Astrocyte (in vitro differentiated cells and primary cell): ENCODE measurements around the gene ZNF543.

Source experiments
- EZH2 ChIP-seq: IDR thresholded peaks from 2 replicates; pipeline ENCODE4 v1.6.1; 2012; ENCODE audit warnings: mild to moderate bottlenecking, low read length, inconsistent platforms; ENCODE audit not compliant: insufficient read depth
- TF ChIP-seq, protein P1 (sequence below): IDR thresholded peaks from 2 replicates; pipeline ENCODE4 v1.5.1; 2011; ENCODE audit warnings: low read depth, mild to moderate bottlenecking, inconsistent platforms, low read length, moderate library complexity; ENCODE audit not compliant: insufficient read depth

DNA sequence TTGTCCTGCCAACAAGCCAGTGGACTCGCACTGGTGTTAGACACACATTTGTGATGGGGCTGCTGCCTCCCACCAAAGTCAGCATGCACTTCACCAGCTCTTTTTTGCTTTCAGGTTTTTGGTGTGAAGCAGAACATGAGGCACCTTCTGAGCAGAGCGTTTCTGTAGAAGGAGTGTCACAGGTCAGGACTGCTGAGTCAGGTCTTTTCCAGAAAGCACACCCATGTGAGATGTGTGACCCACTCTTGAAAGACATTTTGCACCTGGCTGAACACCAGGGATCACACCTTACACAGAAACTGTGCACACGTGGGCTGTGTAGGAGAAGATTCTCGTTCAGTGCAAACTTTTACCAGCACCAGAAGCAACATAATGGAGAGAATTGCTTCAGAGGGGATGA, 35.6 kb downstream of the ZNF543 start:
- TF ChIP-seq, protein P1, sequence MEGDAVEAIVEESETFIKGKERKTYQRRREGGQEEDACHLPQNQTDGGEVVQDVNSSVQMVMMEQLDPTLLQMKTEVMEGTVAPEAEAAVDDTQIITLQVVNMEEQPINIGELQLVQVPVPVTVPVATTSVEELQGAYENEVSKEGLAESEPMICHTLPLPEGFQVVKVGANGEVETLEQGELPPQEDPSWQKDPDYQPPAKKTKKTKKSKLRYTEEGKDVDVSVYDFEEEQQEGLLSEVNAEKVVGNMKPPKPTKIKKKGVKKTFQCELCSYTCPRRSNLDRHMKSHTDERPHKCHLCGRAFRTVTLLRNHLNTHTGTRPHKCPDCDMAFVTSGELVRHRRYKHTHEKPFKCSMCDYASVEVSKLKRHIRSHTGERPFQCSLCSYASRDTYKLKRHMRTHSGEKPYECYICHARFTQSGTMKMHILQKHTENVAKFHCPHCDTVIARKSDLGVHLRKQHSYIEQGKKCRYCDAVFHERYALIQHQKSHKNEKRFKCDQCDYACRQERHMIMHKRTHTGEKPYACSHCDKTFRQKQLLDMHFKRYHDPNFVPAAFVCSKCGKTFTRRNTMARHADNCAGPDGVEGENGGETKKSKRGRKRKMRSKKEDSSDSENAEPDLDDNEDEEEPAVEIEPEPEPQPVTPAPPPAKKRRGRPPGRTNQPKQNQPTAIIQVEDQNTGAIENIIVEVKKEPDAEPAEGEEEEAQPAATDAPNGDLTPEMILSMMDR: no peak
- no peak for TF ChIP-seq EZH2
